ENCODE measurements around the gene PLAGL1. TPM values are rescaled to one million over a fixed set of nuclear protein-coding genes. Genes with fewer than 3 reads are reported as not detected.
A peak's percentile ranks its signal among the peaks of the same experiment; 100 is the strongest.
"Not testable (repeated sequence)": the region's sequence is repeated elsewhere in the genome, so short reads cannot be mapped to it uniquely, and the experiment has no call there.

The PLAGL1 gene
- total RNA-seq, 1 donor from 2014 or later = 22.1 TPM

- no peak overlapping the region for H3K4me3 ChIP-seq (ENCODE audit: low read depth, low read length)
- DNase-seq (ENCODE audit: low read depth) = no peak
- no peak for TF ChIP-seq CTCF (conservative IDR thresholded peaks at IDR 0.05; ENCODE audit: low read depth, low read length)
These were observed 15.2 kb upstream of the PLAGL1 start for GRCh38 chr6:144023216-144023615.

- no peak overlapping the region for H3K4me3 ChIP-seq (ENCODE audit: low read depth, low read length)
- DNase-seq (ENCODE audit: low read depth) = no peak
- no peak for TF ChIP-seq CTCF (conservative IDR thresholded peaks at IDR 0.05; ENCODE audit: low read depth, low read length)
These were observed 11.9 kb upstream of the PLAGL1 start for GRCh38 chr6:144019929-144020328.

GRCh38 chr6:144017166-144018094, 9.4 kb upstream of the PLAGL1 start:
- no peak for TF ChIP-seq CTCF (conservative IDR thresholded peaks at IDR 0.05; ENCODE audit: low read depth, low read length)
- DNase-seq (ENCODE audit: low read depth) = no peak

GRCh38 chr6:144013486-144013909, 5.4 kb upstream of the PLAGL1 start:
- H3K4me3 ChIP-seq (ENCODE audit: low read depth, low read length) = no peak overlapping the region
- TF ChIP-seq CTCF (conservative IDR thresholded peaks at IDR 0.05; ENCODE audit: low read depth, low read length) = peak; percentile 94
- no peak for DNase-seq (ENCODE audit: low read depth)

More at GRCh38 chr6:144017166-144018094, 9.4 kb upstream of the PLAGL1 start:
- H3K4me3 ChIP-seq (ENCODE audit: low read depth, low read length) = no peak overlapping the region

DNA sequence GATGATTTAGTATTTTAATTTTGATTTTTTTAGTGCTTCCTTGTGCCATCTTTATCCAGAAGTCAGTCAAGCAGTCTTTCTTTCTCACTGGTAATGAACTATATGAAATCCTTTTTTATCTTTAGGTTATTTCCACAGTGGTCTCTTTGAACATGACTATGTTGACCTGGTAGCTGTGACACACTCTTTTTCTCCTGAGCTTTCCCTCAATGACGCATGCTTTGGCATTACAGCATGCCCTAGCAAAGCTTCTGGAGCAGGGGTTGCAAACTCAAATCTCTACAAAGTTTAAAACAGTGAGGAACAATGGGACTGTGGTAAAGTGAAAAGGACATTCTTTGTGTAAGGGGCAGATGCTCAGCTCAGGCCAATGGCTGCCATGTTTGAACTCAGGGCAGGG, 4.5 kb upstream of the PLAGL1 start:
- no peak for DNase-seq (ENCODE audit: low read depth)
- TF ChIP-seq CTCF (conservative IDR thresholded peaks at IDR 0.05; ENCODE audit: low read depth, low read length) = no peak
- H3K4me3 ChIP-seq (ENCODE audit: low read depth, low read length) = no peak overlapping the region

DNA sequence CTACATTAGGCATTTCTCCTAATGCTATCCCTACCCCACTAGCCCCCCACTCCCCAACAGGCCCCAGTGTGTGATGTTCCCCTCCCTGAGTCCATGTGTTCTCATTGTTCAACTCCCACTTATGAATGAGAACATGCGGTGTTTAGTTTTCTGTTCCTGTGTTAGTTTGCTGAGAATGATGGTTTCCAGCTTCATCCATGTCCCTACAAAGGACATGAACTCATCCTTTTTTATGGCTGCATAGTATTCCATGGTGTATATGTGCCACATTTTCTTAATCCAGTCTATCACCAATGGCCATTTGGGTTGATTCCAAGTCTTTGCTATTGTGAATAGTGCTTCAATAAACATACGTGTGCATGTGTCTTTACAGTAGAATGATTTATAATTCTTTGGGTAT, 1.6 kb upstream of the PLAGL1 start:
- not testable (repeated sequence) for H3K4me3 ChIP-seq (ENCODE audit: low read depth, low read length); DNase-seq (ENCODE audit: low read depth)

- H3K4me3 ChIP-seq (ENCODE audit: low read depth, low read length) = peak overlapping the region; percentile 52
- no peak for DNase-seq (ENCODE audit: low read depth)
- TF ChIP-seq CTCF (conservative IDR thresholded peaks at IDR 0.05; ENCODE audit: low read depth, low read length) = no peak
These were observed 787 bp upstream of the PLAGL1 start for GRCh38 chr6:144008846-144009245.

All from epithelial cell of proximal tubule (primary cell).